MM.1S (cell line): ENCODE measurements around the gene PROSER3.

Experiments used
- DNase-seq: peaks from one replicate; pipeline ENCODE4 v3.0.0-alpha.2; 2015
- H2AFZ ChIP-seq: fragments of 300-600 bp; sonication (generic); 2 replicates; pipeline ENCODE4 v1.6.0; 2016; ENCODE audit warnings: antibody characterized with exemption, low read length
- H3F3A ChIP-seq: fragments of 300-600 bp; sonication (generic); 2 replicates; pipeline ENCODE4 v1.6.1; 2016; ENCODE audit warnings: mild to moderate bottlenecking, antibody characterized with exemption, low read length, moderate library complexity, mixed read lengths; ENCODE audit not compliant: insufficient read depth
- H3K27ac ChIP-seq: fragments of 300-600 bp; sonication (generic); 2 replicates; pipeline ENCODE4 v1.5.1; 2016; ENCODE audit warnings: mild to moderate bottlenecking, low read length
- H3K27me3 ChIP-seq: fragments of 300-600 bp; sonication (generic); replicated peaks from 2 replicates; pipeline ENCODE4 v1.6.0; 2016; ENCODE audit warnings: low read length; ENCODE audit not compliant: insufficient read depth
- H3K36me3 ChIP-seq: fragments of 300-600 bp; sonication (generic); replicated peaks from 2 replicates; pipeline ENCODE4 v1.6.1; 2016; ENCODE audit warnings: mild to moderate bottlenecking, low read length, mixed read lengths; ENCODE audit not compliant: insufficient read depth
- H3K4me1 ChIP-seq: fragments of 300-600 bp; sonication (generic); 2 replicates; pipeline ENCODE4 v1.6.1; 2016; ENCODE audit warnings: low read length, mixed read lengths
- H3K4me2 ChIP-seq: fragments of 300-600 bp; sonication (generic); 2 replicates; pipeline ENCODE4 v1.6.0; 2016; ENCODE audit warnings: low read depth, low read length
- H3K4me3 ChIP-seq: fragments of 300-600 bp; sonication (generic); 2 replicates; pipeline ENCODE4 v1.5.1; 2016; ENCODE audit warnings: low read length, mixed read lengths
- H3K79me2 ChIP-seq: fragments of 300-600 bp; sonication (generic); 2 replicates; pipeline ENCODE4 v1.6.1; 2016; ENCODE audit warnings: mixed run types, low read length, mixed read lengths
- H3K9ac ChIP-seq: fragments of 300-600 bp; sonication (generic); 2 replicates; pipeline ENCODE4 v1.6.1; 2016; ENCODE audit warnings: low read length, mixed read lengths
- H3K9me2 ChIP-seq: fragments of 300-600 bp; sonication (generic); replicated peaks from 2 replicates; pipeline ENCODE4 v1.6.1; 2016; ENCODE audit warnings: mild to moderate bottlenecking, low read length, mixed read lengths; ENCODE audit not compliant: insufficient read depth
- H3K9me3 ChIP-seq: fragments of 300-600 bp; sonication (generic); replicated peaks from 2 replicates; pipeline ENCODE4 v1.6.1; 2016; ENCODE audit warnings: mild to moderate bottlenecking, low read length, mixed read lengths; ENCODE audit not compliant: insufficient read depth
- H4K20me1 ChIP-seq: fragments of 300-600 bp; sonication (generic); 2 replicates; pipeline ENCODE4 v1.6.1; 2016; ENCODE audit warnings: mild to moderate bottlenecking, low read length, moderate library complexity, mixed read lengths; ENCODE audit not compliant: insufficient read depth
- CTCF ChIP-seq: fragments of 300-600 bp; sonication (generic); IDR thresholded peaks from 2 replicates; pipeline ENCODE4 v1.5.1; 2016; ENCODE audit warnings: antibody characterized with exemption, low read length, mixed read lengths
- EZH2 ChIP-seq: fragments of 300-600 bp; sonication (generic); optimal IDR thresholded peaks from 2 replicates; pipeline ENCODE3; 2017; ENCODE audit warnings: low read depth, mild to moderate bottlenecking, antibody characterized with exemption, low read length, mixed read lengths
- EZH2phosphoT487 ChIP-seq: fragments of 300-600 bp; sonication (generic); IDR thresholded peaks from 2 replicates; pipeline ENCODE4 v1.6.1; 2018; ENCODE audit warnings: antibody characterized with exemption, low read length

Gene PROSER3

GRCh38 chr19:35748106-35749020, 9.6 kb upstream of the PROSER3 start, which contains the start of gene LIN37:
LIN37 (plus strand) TSS chr19:35748576; CDS start chr19:35748725, 149 bp downstream.
- peak within 1 kb of the TSS; percentile 91 for H2AFZ ChIP-seq
- no peaks in the 10 kb centered on the region for H4K20me1 ChIP-seq
- H3K27me3 ChIP-seq = no peaks in the 10 kb centered on the region
- peak within 1 kb of the TSS; percentile 69 for H3K9ac ChIP-seq
- no peak within 1 kb of the TSS for H3K27ac ChIP-seq
- peaks cover 17% of the 10 kb centered on the region for H3K4me1 ChIP-seq
- peak; percentile 99 for DNase-seq
- H3K36me3 ChIP-seq = no peaks in the 10 kb centered on the region
- TF ChIP-seq EZH2phosphoT487 (no peak), EZH2 (no peak), CTCF (no peak)
- H3K4me3 ChIP-seq = peak within 1 kb of the TSS; percentile 87
- H3F3A ChIP-seq = peaks cover 4% of the 10 kb centered on the region; the same call in 1 of the 2 replicates
- H3K4me2 ChIP-seq = peak within 1 kb of the TSS; percentile 81
- no peaks in the 10 kb centered on the region for H3K9me2 ChIP-seq
- peaks cover 40% of the 10 kb centered on the region for H3K79me2 ChIP-seq
- H3K9me3 ChIP-seq = no peaks in the 10 kb centered on the region

- H2AFZ ChIP-seq = no peak overlapping the region
- no peak overlapping the region for H3K4me3 ChIP-seq
- H3K9ac ChIP-seq = no peak overlapping the region
- H3F3A ChIP-seq = no peaks in the 10 kb centered on the region
- H3K4me1 ChIP-seq = peaks cover 8% of the 10 kb centered on the region
- no peaks in the 10 kb centered on the region for H3K9me3 ChIP-seq
- H4K20me1 ChIP-seq = no peaks in the 10 kb centered on the region
- H3K36me3 ChIP-seq = no peaks in the 10 kb centered on the region
- no peak overlapping the region for H3K27ac ChIP-seq
- H3K79me2 ChIP-seq = peaks cover 29% of the 10 kb centered on the region
- no peak for DNase-seq
- TF ChIP-seq EZH2phosphoT487 = no peak
- H3K27me3 ChIP-seq = no peaks in the 10 kb centered on the region
- H3K9me2 ChIP-seq = no peaks in the 10 kb centered on the region
- no peak overlapping the region for H3K4me2 ChIP-seq
Observed at GRCh38 chr19:35750167-35750566, 7.8 kb upstream of the PROSER3 start.

- H3K9me2 ChIP-seq = no peaks in the 10 kb centered on the region
- no peaks in the 10 kb centered on the region for H4K20me1 ChIP-seq
- no peak for TF ChIP-seq EZH2phosphoT487
- no peak for TF ChIP-seq EZH2
- no peak for TF ChIP-seq CTCF
- H3K27ac ChIP-seq = no peak overlapping the region
- no peaks in the 10 kb centered on the region for H3K9me3 ChIP-seq
- H3K79me2 ChIP-seq = peaks cover 16% of the 10 kb centered on the region
- no peaks in the 10 kb centered on the region for H3K27me3 ChIP-seq
- no peak overlapping the region for H3K9ac ChIP-seq
- peaks cover 6% of the 10 kb centered on the region; the same call in 1 of the 2 replicates for H3K4me1 ChIP-seq
- no peaks in the 10 kb centered on the region for H3K36me3 ChIP-seq
- H2AFZ ChIP-seq = no peak overlapping the region
- H3K4me2 ChIP-seq = no peak overlapping the region
- H3F3A ChIP-seq = peaks cover 2% of the 10 kb centered on the region; the same call in 1 of the 2 replicates
- no peak overlapping the region for H3K4me3 ChIP-seq
- DNase-seq = no peak
Observed at GRCh38 chr19:35751839-35752745, 5.9 kb upstream of the PROSER3 start.
